Adrenal gland (tissue), 12 donors: ENCODE results near the gene MYL12A. TPM values are rescaled to one million over a fixed set of nuclear protein-coding genes. Genes with fewer than 3 reads are reported as not detected.
A peak's percentile ranks its signal among the peaks of the same experiment; 100 is the strongest.

Experiments used
- DNase-seq, 7 donors: peaks; one replicate each; pipeline ENCODE4 v3.0.0-alpha.2; 2019 to 2020
- H3K27ac ChIP-seq, 5 donors: fragments of 200-600 bp; sonication (generic) in 4 of 5; 1 replicate in 3 of 5; 2 replicates in 2 of 5; pipeline versions ENCODE4 v1.5.1 to v1.8.0; 2016 to 2020; ENCODE audit warnings: mild to moderate bottlenecking in 1 of 5
- H3K27me3 ChIP-seq: fragments of 200-600 bp; 2 replicates; pipeline ENCODE4 v1.8.0; 2021
- H3K36me3 ChIP-seq, 2 donors: fragments of 200-600 bp; replicated peaks in 1 of 2; 1 replicate in 1 of 2; 2 replicates in 1 of 2; pipeline versions ENCODE4 v1.5.1 to v1.8.0; 2018 to 2022
- H3K4me1 ChIP-seq, 2 donors: fragments of 200-600 bp; replicated peaks in 1 of 2; 1 replicate in 1 of 2; 2 replicates in 1 of 2; pipeline versions ENCODE4 v1.5.1 to v1.8.0; 2018 to 2021
- H3K4me3 ChIP-seq, 4 donors: fragments of 200-600 bp; sonication (generic) in 3 of 4; one replicate each; pipeline ENCODE4 v1.5.1; 2016 to 2018
- H3K9me3 ChIP-seq, 3 donors: fragments of 200-600 bp; sonication (generic) in 1 of 3; replicated peaks in 1 of 3; 1 replicate in 2 of 3; 2 replicates in 1 of 3; pipeline versions ENCODE4 v1.5.1 to v1.8.0; 2016 to 2021
- POLR2A ChIP-seq, 2 donors: fragments of 450-650 bp; IDR thresholded peaks; one replicate each; pipeline ENCODE4 v1.6.1; 2017; ENCODE audit warnings: antibody characterized with exemption in 2 of 2, mild to moderate bottlenecking in 2 of 2, moderate library complexity in 1 of 2
- WGBS, 4 donors: extraction: QIAGEN DNeasy Blood & Tissue Kit in 2 of 4; methylation state at CpG; one replicate each; pipeline versions ENCODE4 v1.1.5 to v1.1.7; 2013 to 2017; 5-methylcytosine and 5-hydroxymethylcytosine counted together
- intact Hi-C, 2 donors: fragments of 100-400 bp; cut with DNase I; formaldehyde crosslinking; loops; one replicate each; pipeline versions ENCODE4 v1.14.1 to v1.15.0; 2022 to 2023
- polyA plus RNA-seq, 3 donors: library from polyadenylated mRNA; stranded (reverse); fragments of 200-250 nt in 2 of 3; fragments of 350-450 nt in 1 of 3; fragmentation: Illumina TruSeq in 1 of 3; extraction: RNeasy Lipid Tissue Mini Kit (QIAGEN cat#74804) in 1 of 3; gene quantifications; one replicate each; pipeline ENCODE4 v1.2.3, GENCODE V29; 2013 to 2014
- total RNA-seq, 9 donors: library from RNA; depleted of rRNA in 4 of 9; stranded (reverse); fragments of >200 nt in 4 of 9; fragments of 120-200 nt in 1 of 9; fragmentation: NEBNext Ultra II Directional in 1 of 9; extraction: Animal tissue kit (Norgen Biotek cat#: 25700) in 1 of 9; gene quantifications; one replicate each; pipeline versions ENCODE4 v1.1.0 to v1.2.4, GENCODE V29; 2013 to 2023
- TF ChIP-seq, protein P1 (sequence below), 6 experiments: fragments of 450-650 bp in 4 of 6; fragments of 200-600 bp in 2 of 6; sonication (generic) in 1 of 6; IDR thresholded peaks; 1 replicate in 5 of 6; 2 replicates in 1 of 6; pipeline versions ENCODE4 v1.5.1 to v1.8.0; 2016 to 2021; ENCODE audit warnings: antibody characterized with exemption in 6 of 6, mild to moderate bottlenecking in 2 of 6, moderate library complexity in 1 of 6
- donor health status: healthy with polysubstance abuse.
- donor health status: Bipolar disorder and iron deficiency.
- donor health status: DM: yes; HTN: yes; CAD: no.
- donor health status: DM: no; HTN: no; CAD: no.
- donor health status: DM: no; HTN: no; CAD: no.
- donor health status: DM: yes; HTN: yes; CAD: no.

MYL12A gene
- total and polyA plus RNA-seq, 12 donors: 191 to 436 (median 251) TPM

DNA sequence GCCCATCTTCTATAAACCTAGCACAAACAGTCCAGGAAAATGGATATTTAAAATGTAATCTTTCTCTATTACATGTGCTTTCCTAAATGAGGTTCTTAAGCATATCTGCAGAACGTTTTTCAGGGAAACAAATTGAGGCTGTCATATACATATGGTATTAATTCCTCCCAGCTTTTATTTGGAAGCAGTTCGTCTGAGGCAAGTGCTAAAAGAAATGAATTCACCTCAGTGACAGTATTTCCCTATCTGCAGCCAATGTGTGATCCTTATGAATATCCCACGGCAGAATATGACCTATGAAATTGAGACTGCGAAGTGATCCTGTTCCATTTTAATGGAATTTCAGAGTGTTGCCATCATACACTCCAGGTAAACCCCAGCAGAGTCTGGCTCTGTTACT is 34.9 kb upstream of the MYL12A start:
- WGBS, 4 donors: 63 to 81% (median 70%) methylated on average over 4 of the region's 4 CpGs
- no peaks in the 10 kb centered on the region for H3K27me3 ChIP-seq
- TF ChIP-seq, protein P1, sequence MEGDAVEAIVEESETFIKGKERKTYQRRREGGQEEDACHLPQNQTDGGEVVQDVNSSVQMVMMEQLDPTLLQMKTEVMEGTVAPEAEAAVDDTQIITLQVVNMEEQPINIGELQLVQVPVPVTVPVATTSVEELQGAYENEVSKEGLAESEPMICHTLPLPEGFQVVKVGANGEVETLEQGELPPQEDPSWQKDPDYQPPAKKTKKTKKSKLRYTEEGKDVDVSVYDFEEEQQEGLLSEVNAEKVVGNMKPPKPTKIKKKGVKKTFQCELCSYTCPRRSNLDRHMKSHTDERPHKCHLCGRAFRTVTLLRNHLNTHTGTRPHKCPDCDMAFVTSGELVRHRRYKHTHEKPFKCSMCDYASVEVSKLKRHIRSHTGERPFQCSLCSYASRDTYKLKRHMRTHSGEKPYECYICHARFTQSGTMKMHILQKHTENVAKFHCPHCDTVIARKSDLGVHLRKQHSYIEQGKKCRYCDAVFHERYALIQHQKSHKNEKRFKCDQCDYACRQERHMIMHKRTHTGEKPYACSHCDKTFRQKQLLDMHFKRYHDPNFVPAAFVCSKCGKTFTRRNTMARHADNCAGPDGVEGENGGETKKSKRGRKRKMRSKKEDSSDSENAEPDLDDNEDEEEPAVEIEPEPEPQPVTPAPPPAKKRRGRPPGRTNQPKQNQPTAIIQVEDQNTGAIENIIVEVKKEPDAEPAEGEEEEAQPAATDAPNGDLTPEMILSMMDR (IDR thresholded peaks at IDR 0.05): no peak
- no peak for TF ChIP-seq POLR2A (IDR thresholded peaks at IDR 0.05)
- DNase-seq: no peak
- H3K4me1 ChIP-seq: peaks cover 11 to 19% of the 10 kb centered on the region in 2 donors
- no peaks in the 10 kb centered on the region for H3K36me3 ChIP-seq
- intact Hi-C loops: no loop called here
- peak overlapping the region in 1 of 5 donors; percentile 18 for H3K27ac ChIP-seq
- no peak overlapping the region for H3K4me3 ChIP-seq
- no peaks in the 10 kb centered on the region for H3K9me3 ChIP-seq

DNA sequence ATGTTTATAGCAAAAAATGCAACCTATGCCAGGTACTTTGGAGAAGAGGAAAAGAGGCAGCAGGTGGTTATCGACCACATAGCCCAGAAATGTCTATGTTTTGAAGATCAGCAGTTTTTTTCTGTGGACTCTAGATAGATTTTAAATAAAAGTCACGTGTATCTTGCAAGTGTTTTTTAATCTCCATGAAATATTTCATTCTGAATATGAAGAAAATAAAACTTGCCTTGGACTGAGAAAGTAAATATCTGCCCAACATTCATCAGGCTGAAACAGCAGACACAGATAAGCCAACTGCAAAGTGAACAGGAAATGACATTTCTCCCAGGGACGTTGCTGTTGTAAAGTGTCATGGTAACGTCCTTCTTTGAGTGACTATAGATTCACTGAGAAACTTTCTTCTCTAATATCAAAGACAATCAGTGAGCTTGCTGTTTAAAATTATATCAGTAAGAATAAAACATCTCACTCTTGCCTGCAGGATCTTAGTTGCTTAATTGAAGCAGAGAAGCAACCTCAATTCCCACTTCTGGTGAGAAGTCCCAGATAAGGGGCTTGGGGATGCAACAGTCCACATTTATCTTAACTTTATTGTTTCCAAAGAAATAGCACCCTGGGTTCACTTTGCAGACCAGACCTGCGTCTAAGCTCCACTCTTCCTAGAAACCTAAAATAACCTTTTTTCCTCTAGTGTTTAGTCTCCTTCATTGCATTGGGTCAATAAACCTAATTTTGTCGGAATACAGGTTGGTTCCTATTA is 34.1 kb upstream of the MYL12A start:
- Histone ChIP-seq H3K4me1 (peaks cover 11 to 19% of the 10 kb centered on the region in 2 donors), H3K27ac (peak overlapping the region in 1 of 5 donors; percentile 18), H3K4me3 (no peak overlapping the region), H3K27me3 (no peaks in the 10 kb centered on the region), H3K9me3 (no peaks in the 10 kb centered on the region), H3K36me3 (no peaks in the 10 kb centered on the region)
- 28 to 46% (median 35%) methylated on average over 6 of the region's 6 CpGs for WGBS, 4 donors
- intact Hi-C loops: no loop called here
- peak in 1 of 7 donors; percentile 7 for DNase-seq
- TF ChIP-seq POLR2A (IDR thresholded peaks at IDR 0.05): no peak
- TF ChIP-seq, protein P1 (IDR thresholded peaks at IDR 0.05): no peak

DNA sequence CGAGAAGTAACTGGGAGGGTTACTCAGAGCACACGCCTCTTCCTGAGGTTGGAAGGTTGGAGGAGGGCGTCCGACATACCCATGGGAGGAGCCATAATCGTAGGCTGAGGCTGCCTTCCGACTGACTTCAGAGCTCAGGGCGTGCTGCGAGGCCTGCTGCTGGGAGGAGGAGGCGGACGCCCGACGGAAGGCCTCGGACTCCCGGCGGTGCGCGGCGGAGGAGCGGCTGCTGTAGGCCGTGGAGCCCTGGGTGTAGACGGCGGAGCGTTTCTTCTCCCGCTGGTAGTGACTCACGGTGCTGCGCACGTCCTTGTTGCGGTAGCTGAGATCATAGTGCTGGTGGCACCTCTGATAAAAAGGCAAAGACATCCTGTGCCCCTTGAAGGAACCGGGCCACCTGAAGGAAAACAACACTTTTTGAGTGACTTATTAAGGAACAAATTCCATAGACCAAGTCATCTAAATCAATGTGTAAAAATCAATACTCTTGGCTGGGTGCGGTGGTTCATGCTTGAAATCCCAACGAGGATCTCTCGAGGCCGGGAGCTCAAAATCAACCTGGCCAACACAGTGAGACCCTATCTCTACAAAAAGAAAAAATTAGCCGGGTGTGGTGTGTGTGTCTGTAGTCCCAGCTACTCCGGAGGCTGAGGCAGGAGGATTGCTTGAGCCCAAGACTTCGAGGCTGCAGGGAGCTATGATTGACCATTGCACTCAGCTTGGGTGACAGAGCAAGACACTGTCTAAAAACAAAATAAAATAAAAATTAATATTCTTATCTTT is 32.6 kb upstream of the MYL12A start:
- H3K36me3 ChIP-seq: no peaks in the 10 kb centered on the region
- H3K27ac ChIP-seq: no peak overlapping the region
- peaks cover 11 to 24% of the 10 kb centered on the region in 2 donors for H3K4me1 ChIP-seq
- intact Hi-C loops: no loop called here
- no peak overlapping the region for H3K4me3 ChIP-seq
- TF ChIP-seq, protein P1 (IDR thresholded peaks at IDR 0.05): no peak
- TF ChIP-seq POLR2A (IDR thresholded peaks at IDR 0.05): no peak
- H3K27me3 ChIP-seq: no peaks in the 10 kb centered on the region
- WGBS, 4 donors: 95 to 98% (median 96%) methylated on average over 36 of the region's 36 CpGs
- DNase-seq: no peak
- H3K9me3 ChIP-seq: no peaks in the 10 kb centered on the region

DNA sequence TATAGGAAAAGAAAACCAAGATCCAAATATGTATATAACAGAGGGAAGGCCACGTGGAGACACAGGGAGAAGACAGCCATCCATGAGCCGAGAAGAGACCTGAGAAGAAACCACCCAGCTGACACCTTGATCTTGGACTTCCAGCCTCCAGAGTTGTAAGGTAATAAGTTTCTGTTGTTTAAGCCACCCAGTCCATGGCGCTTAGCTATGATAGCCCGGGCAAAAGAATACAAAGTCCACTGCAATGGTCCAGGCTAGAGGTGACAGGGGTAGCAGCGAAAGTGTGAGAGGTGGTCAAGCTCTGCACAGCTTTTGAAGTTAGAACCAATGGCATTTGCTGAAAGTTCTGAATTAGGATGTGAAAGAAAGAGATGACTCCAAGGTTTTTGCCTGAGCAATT is 30.6 kb upstream of the MYL12A start:
- Histone ChIP-seq H3K27ac (no peak overlapping the region), H3K9me3 (no peaks in the 10 kb centered on the region), H3K27me3 (no peaks in the 10 kb centered on the region), H3K36me3 (no peaks in the 10 kb centered on the region), H3K4me1 (peaks cover 9 to 18% of the 10 kb centered on the region in 2 donors), H3K4me3 (no peak overlapping the region)
- DNase-seq: no peak
- intact Hi-C loops: no loop called here
- WGBS, 4 donors: 76 to 95% (median 79%) methylated on average over 5 of the region's 5 CpGs
- no peak for TF ChIP-seq POLR2A (IDR thresholded peaks at IDR 0.05)
- TF ChIP-seq, protein P1 (IDR thresholded peaks at IDR 0.05): no peak
